NOMO-1 (cell line): Measurements from ENCODE around the gene CLCN1.
A peak's percentile ranks its signal among the peaks of the same experiment; 100 is the strongest.

Experiments used
- DNase-seq, 2 experiments: peaks; one replicate each; lab custom pipeline; 2025; ENCODE audit not compliant: unreplicated experiment in 2 of 2; lab: John Stamatoyannopoulos, UW

The CLCN1 gene

DNA sequence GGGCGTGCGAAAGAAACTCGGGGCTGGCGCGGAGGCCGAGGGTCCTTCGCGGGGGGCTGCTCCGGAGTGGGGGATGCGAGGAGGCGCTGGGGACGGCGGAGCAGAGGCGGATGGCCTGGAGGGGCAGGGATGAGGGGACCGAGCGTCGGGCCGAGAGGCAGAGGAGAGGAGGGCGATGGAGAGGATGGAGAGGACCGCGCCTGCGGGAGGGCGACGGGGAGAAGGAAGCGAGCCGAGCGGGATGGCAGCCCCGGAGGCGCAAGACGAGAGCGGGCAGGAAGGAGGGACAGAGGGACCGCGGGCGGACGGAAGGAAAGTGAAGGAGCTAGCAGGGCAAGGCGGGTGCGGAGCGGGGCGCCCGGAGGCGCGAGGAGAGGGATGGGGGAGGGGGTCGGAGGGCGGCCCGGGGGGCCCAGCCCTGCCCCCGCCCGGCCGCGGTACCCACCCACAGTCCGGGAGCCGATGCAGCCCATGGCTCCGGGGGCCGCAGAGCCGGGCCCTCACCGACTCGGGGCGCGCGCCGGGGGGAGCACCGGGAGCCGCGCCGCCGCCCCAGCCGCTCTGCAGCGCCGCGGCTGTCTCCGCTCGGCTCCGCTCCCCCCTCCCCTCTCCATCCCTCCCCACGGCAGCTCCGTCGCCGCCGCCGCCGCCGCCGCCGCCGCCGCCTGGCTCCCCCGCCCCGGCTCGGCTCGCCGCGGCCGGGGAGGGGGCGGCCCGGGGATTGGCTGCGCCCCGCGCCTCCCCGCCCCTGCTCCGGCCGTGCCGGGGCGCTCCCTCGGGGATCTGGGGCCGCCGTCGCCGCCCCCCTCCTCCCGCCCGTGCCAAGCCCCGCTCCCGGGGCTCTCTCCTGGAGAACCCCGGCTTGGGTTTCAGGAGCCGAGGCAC lies 46.5 kb downstream of the CLCN1 start, which contains the start of gene FAM131B:
Gene FAM131B, minus strand, starts transcription at position 583 of the 885 bp plus-strand sequence. Its CDS starts 110 bp downstream, at position 473.
- no peak for DNase-seq

DNA sequence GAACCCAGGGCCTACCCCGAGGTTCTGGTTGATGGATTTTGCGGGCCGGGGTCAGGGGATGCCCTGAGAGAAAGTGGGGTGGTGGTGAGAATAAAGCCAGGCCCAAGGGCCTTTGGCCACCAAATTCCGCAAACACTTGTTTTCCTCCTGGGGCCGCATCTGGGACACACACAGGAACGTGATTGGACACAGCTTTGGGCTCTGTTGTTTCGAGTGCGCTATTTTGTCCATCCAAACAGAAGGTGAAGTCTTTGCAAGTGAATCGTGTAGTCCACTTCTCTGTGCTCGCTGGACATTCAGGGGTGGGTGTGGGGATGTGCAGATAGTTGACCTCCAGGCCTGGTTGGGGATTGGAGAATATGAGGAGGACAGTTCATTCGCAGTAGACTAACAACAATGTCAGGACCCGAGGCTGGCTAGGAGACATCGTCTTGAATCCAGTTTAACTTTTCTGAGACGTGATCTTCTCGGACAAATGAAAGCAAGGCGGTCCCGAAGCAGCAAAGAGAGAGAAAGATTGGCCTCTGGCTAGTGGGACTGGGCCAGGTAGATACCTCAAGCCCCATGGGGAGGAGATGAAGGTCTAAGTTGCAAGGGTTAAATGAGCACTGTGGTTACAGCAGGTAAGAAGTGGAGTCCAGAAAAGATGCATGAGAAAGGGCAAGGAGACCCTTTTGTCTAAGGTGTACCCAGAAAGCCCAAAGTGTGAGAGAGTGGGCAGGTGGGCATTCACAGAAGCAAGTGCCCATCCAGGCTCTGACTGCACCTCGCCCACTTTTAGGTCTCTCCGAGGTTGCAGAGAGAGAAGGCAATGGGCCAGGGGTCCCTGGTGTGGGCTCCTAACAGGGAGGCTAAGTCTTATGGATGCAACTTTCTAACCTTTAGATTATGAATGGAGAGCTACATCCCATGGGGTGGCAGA lies 47.4 kb downstream of the CLCN1 start:
- no peak for DNase-seq

DNA sequence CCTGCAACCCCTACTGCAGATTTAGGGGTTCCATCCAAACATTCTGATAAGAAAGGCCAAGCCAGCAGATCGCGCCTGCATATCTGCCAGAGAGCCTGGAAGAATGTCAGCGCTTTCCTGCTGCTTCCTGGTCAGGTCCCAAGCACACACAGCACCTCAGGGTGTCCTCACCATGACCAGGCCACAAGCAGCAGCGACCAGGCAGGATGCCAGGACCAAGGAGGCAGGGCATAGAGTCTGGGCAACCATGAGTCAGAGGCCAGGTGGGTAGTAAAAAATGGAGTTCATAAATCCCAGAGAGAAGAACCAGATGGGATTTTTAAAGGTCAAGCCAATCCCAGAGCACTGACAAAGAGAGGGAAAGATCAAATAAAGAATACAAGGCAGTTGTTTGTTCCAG lies 52.1 kb downstream of the CLCN1 start:
- DNase-seq = no peak

DNA sequence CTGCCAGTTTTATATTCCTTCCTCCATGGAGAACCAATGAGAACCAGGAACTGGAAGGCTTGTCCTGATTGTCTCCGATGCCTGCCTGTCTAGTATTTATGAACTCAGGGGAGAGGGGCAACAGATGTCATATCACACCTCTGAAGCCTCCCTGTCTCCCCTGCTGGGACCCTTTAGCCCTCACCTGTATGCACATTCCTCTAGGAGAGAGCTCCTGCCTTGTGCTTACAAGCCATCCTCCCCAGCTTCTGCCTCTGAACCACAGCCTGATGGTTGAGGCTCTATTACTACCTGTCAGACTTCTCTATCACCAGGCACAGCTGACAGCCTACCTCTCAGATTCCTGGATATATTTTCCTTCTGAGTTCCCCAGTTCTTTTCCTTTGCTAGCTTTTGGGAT lies 52.5 kb downstream of the CLCN1 start:
- no peak for DNase-seq

DNA sequence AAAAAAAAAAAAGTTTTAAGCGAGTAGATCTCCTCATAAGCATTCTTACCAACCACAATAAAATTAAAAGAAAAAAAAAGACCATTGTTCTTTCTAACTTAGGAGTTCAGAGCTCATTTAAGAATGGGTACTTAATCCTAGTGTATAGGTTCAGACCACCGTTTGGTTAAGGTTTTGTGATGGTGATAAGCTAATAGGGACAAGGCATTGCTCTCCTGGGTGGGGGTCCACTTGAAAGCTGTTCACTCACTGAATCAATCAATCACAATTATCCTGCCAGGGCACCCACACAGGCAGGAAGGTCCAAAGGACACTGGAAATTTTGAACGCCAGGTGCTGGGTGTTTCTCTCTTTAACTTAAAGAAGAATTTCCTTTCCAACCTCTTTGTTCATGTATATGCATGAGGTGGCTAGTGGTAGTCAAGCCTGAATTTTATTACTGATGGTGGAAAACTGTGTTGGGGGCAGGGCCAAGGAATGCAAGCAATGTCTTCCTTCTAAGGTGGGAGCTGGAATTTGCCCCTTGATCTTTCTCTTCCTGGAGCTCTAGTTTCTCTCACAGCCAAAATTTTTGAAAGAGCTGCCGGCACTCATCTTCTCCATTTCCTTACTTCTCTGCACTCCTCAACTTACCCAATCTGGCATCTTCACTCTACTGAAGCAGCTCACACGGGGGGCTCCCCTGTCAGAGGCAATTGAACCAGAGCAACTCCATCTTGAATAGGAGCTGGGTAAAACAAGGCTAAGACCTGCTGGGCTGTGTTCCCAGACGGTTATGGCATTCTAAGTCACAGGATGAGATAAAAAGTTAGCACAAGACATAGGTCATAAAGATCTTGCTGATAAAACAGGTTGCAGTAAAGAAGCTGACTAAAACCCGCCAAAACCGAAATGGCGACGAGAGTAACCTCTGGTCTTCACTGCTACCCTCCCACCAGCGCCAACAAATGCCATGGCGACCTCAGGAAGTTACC lies 54.1 kb downstream of the CLCN1 start:
- no peak for DNase-seq

DNA sequence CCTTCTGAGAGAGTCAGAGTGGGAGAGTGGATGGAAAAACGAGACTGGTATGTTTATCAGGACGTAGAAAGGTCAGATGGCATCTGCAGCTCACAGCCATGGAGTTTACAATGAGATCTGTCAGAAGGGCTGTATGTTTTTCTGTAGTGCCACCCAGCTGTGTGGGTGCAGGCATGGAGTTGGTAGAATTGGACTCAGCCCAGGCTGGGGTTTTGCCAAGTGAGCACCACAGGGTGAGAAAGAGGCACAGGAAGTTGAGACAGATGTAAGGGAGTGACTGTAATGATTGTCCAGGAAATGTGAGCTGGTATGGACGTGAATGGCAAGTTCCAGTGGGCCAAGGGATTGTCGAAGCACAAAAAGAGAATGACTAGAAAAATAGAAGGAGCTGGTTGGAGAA lies 56.2 kb downstream of the CLCN1 start:
- DNase-seq = peak in 1 of 2 experiments; percentile 20

DNA sequence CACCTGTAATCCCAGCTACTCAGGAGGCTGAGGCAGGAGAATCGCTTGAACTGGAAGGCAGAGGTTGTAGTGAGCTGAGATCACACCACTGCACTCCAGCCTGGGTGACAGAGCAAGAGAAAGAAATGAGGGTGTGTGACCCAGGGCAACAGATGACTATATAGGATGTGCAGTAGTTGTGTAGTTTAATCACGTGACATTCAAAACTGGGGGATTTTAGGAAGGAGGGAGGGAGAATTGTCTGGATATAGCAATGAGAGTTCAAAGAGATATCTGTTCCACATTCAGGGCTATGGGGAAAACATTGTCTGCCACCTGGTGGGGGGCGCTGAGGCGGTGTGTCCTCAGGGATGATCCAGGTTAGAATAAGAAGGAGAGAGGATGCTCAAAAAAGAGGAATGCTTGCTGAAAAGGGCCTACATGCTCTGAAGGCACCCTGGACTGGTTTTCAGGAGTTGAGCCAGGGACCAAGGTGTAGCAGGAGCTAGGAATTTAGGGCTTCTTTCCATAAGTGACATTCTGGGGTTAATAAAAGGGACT lies 57.4 kb downstream of the CLCN1 start:
- no peak for DNase-seq

DNA sequence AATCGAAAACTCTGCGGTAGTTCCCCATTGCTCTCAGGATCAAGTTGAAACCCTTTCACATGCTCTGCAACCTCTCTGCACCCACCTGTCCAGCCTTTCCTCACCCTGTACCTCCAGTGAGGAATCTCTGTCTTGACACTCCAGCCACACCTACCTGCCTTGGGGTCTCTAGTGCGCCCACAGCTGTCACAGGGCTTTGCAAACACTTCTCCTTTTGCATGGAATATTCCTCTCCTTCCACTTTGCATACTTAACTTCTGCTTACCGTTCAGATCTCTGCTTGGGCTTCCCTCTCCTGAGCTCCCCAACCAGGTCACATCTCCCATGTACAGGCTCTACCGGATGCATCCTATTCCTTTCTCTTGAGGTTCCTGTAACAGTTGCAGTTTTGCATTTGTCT lies 58.6 kb downstream of the CLCN1 start:
- no peak for DNase-seq

DNA sequence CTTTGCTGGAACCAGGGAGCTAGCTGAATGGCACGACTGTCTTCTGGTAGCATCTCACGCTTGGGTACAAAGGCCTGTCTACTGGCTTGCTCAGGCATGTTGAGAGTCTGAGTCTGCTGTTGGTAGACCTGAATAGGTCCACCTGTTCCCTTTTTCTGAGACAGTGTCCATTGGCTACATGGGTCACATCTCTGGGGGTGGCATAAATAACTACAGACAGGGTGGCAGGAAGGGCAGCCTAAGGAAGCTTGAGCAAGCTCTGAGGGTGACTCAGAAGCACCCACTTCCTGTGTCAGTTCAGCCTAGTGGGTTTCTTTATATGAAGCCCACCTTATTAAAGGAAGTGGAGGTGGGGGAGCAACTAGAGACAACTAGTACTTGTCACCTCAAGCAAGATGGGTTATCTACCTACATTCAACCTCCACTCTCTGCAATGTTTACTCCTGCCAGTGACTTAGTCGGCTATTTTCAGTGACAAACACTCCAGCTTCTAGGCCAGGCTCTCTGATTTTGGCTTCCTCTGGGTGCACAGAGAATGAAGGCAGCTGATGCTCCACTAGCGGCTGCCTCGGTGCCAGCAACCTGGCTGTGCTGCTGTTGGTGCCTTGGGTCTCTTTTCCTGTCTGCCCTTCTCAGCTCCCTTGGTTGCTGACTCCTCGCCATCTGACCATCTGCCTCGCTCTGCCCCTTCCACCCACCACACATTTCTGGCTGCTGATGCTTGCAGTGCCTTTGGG lies 59.6 kb downstream of the CLCN1 start:
- DNase-seq = peak; percentile 29 to 78

DNA sequence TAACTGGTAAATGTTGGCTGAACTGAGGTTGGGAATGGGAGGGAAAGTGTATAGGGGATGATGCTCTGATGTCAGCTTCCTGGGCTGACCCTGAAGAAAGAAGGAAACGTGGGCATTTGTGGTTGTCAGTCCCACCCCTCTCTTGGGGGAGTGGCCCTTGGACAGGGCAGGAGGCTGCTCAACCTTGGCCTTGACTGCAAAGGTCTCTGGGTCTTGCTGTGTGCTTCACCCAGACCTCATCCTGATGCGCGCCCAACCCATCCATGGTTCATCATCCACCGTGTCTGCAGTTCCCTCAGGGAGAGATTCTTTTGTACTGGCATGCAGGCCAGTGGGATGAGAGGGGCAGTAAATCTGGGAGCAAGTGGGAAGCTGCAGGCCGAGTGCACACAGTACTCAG lies 60.5 kb downstream of the CLCN1 start:
- DNase-seq = no peak

DNA sequence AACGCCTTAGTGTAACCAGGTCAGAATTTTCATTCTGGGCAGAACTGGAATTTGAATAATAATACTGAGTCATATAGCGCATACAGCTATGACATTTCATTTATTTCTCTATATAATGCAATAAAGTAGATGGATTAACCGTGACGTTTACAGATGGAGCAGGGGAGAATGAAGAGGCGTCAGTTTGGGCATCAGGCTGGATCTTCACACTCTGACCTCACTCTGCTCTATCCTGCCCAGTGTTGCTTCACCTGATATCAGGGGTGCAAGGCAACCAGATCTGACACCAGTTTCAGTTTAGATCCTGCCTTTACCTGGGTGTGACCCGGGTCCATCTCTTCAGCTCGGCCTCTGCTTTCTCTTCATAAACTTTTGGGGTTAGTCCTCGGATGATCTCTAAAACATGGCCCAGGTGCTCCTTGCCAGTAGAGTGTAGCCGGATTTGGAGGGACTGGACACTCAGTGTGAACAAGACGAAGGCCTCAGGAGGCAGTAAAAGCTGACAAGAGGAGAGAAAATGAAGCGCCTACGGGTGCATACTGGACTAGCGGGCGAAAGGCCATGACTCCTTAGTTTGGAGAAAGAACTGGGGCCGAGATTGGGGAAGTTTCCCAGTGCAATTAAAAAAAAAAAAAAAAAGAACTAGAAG lies 63.8 kb downstream of the CLCN1 start:
- DNase-seq = no peak

DNA sequence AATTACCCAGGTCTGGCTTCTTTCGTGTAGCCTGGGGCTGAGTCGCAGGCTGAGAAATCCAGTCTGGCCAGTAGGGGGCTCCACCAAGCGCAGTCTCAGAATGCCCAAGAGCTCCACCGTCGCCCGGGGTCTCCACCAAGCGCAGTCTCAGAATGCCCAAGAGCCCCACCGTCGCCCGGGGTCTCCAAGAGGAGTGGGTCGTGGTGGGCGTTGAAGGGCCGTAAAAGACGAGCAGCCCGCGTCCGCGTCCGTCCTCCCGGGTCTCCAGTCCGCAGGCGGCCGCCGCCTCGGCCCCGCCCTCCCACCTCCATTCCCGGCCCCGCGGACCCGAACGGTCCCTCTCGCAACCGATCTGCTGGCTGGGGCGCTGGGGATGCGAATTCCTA lies 64.3 kb downstream of the CLCN1 start:
- DNase-seq = peak; percentile 58

DNA sequence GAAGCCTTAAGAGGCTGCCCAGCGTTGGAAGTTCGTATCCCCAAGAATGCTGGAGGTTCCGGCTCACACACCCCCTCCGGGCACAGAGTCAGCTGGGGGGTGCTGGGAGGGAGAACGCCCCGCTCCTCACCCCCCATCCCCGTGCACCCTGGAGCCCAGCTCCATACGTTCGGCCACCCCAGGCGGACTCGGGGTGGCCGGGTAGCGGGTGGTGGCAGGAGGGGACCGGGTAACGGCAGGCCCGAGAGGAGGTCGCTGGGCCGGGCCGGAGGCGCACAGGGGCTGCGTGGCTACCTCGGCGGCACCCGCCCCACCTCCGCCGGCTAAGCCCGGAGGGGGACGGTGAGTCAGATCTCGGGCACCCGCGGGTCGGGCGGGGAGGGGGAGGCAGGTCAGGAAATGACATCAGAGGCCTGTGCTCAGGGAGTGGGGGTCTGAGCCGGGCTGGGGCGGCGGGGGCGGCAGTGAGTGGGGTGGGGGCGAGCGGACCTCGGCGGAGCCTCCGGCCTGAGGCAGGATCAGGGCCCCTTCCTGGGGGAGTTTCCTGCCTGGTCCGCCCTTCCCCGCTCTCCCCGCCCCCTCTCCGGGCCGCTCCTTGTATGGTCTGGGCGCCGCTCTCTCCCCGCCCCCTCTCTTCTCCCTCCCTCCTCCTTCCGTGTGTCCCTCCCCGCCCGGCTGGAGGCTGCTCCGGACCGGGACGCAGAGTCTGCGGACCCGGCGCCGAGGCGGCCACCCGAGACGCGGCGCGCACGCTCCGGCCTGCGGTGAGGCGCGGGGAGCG lies 64.9 kb downstream of the CLCN1 start, which contains the start of gene ZYX:
Gene ZYX, plus strand, starts transcription at position 700 of the 781 bp plus-strand sequence. CDS start 227 bp downstream, outside the sequence.
- peak; percentile 54 to 75 for DNase-seq

DNA sequence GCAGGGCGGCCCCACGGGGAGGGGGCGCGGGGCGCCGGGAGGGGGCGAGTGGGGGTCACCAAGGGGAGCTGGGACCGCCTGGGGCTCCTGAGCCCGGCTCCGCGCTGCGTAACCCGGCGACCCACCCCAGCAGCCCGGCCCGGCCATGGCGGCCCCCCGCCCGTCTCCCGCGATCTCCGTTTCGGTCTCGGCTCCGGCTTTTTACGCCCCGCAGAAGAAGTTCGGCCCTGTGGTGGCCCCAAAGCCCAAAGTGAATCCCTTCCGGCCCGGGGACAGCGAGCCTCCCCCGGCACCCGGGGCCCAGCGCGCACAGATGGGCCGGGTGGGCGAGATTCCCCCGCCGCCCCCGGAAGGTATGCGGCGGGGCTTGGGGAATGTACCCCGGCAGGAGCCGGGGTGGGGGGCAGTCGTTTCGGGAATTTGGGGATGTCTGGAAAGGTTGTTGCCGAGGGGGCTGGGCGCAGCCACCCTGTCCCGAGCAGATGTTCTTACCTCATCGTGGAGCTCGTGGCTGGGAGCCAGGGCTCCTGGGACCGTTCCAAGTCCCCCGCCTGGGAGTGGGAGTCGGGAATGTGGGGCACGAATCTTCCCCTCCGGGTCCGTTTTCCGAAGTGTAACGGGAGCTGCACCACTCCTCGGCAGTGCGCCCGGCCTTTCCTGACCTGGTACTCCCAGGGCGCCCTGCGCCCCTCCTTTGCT lies 65.7 kb downstream of the CLCN1 start:
- DNase-seq = no peak

DNA sequence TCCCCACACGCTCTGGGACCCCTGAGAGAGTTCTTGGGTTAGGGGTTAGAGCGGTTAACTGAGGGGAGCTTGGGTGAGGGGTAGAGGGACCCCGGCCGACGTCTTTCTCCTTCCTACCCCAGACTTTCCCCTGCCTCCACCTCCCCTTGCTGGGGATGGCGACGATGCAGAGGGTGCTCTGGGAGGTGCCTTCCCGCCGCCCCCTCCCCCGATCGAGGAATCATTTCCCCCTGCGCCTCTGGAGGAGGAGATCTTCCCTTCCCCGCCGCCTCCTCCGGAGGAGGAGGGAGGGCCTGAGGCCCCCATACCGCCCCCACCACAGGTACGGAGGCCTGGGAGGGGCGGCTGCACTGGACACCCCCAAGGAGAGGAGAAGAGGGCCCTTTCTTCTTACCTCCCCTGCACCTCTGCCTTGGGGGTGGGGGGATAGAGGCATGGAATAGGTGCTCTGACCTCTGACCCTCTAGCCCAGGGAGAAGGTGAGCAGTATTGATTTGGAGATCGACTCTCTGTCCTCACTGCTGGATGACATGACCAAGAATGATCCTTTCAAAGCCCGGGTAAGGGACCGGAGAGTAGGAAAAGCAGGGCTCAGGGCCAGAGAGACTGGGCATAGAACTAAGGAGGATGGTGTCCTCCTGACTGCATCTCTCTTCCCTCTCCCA lies 66.3 kb downstream of the CLCN1 start:
- DNase-seq = no peak

DNA sequence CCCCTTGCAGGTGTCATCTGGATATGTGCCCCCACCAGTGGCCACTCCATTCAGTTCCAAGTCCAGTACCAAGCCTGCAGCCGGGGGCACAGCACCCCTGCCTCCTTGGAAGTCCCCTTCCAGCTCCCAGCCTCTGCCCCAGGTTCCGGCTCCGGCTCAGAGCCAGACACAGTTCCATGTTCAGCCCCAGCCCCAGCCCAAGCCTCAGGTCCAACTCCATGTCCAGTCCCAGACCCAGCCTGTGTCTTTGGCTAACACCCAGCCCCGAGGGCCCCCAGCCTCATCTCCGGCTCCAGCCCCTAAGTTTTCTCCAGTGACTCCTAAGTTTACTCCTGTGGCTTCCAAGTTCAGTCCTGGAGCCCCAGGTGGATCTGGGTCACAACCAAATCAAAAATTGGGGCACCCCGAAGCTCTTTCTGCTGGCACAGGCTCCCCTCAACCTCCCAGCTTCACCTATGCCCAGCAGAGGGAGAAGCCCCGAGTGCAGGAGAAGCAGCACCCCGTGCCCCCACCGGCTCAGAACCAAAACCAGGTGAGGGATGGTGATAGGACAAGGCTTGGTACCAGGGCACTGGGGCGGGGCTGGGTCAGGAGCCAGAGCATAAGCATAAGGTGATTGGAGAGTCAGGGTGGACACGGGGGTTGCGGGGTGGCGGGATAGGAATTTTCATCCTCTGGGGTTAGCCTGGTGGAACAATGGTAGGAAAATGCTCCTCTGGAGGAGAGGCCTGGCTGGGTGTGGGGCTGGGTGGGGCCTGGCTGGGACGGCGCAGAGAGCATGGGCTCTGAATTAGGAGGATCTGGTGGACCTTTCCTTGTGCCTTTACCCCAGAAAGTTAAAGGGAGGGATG lies 67.1 kb downstream of the CLCN1 start:
- DNase-seq = no peak
